Camera-type eye (tissue), 1 donor: ENCODE measurements around the gene ERFL. TPM values are rescaled to one million over a fixed set of nuclear protein-coding genes. Genes with fewer than 3 reads are reported as not detected.

Experiments used
- total RNA-seq: library from RNA; depleted of rRNA; stranded (reverse); fragments of >200 nt; gene quantifications from one replicate; pipeline ENCODE4 v1.2.3, GENCODE V29; 2014

ERFL gene
- total RNA-seq = not detected

GRCh38 chr19:41928221-41928683, at the start of gene ERFL:
Gene ERFL, minus strand, starts transcription at chr19:41928449. Its CDS starts 15,530 bp downstream, at chr19:41912919.

GRCh38 chr19:41959056-41960053, 31.1 kb upstream of the ERFL start, which contains the start of gene RABAC1:
Gene RABAC1, minus strand, starts transcription at chr19:41959321. Its CDS starts 29 bp downstream, at chr19:41959292.

GRCh38 chr19:41882568-41883462, 45.4 kb downstream of the ERFL start, which contains the start of gene ARHGEF1:
Gene ARHGEF1, plus strand, starts transcription at chr19:41883184. Its CDS starts 4,899 bp downstream, at chr19:41888083.

GRCh38 chr19:41876847-41877832, 51.1 kb downstream of the ERFL start, which contains the start of gene CD79A:
Gene CD79A, plus strand, starts transcription at chr19:41877279. Its CDS starts 26 bp downstream, at chr19:41877305.

GRCh38 chr19:41859618-41860418, 68.4 kb downstream of the ERFL start, which contains the start of gene RPS19:
Gene RPS19, plus strand, starts transcription at chr19:41860255. Its CDS starts 520 bp downstream, at chr19:41860775.

Other genes starting within 250 kb of the ERFL start
- gene CEACAM7, start 240.2 kb downstream of the ERFL start, total RNA-seq = 3.4 TPM
- 0.49 TPM for gene CEACAM5, start 219.8 kb downstream of the ERFL start, total RNA-seq
- 20.6 TPM for gene CEACAM6, start 172.9 kb downstream of the ERFL start, total RNA-seq
- gene CEACAM3, start 131.9 kb downstream of the ERFL start, total RNA-seq = 1.9 TPM
- gene LYPD4, start 83.8 kb downstream of the ERFL start, total RNA-seq = not detected
- not detected for gene DMRTC2, start 83.4 kb downstream of the ERFL start, total RNA-seq
- gene RPS19, start 68.2 kb downstream of the ERFL start, total RNA-seq = 297 TPM
- 0.99 TPM for gene CD79A, start 51.2 kb downstream of the ERFL start, total RNA-seq
- gene ARHGEF1, start 45.3 kb downstream of the ERFL start, total RNA-seq = 49.4 TPM
- 57.5 TPM for gene RABAC1, start 30.9 kb upstream of the ERFL start, total RNA-seq
- 243 TPM for gene ATP1A3, start 65.8 kb upstream of the ERFL start, total RNA-seq
- gene GRIK5, start 141.8 kb upstream of the ERFL start, total RNA-seq = 21.4 TPM
- gene ZNF574, start 147.7 kb upstream of the ERFL start, total RNA-seq = 21.3 TPM
- gene POU2F2, start 204.0 kb upstream of the ERFL start, total RNA-seq = 3.2 TPM